ENCODE data around the gene AKR1D1. TPM values are rescaled to one million over a fixed set of nuclear protein-coding genes. Genes with fewer than 3 reads are reported as not detected.

Gene AKR1D1
- total and polyA plus RNA-seq, 3 donors from 2014 or later = 0.87 to 6.9 (median 1.3) TPM

DNA sequence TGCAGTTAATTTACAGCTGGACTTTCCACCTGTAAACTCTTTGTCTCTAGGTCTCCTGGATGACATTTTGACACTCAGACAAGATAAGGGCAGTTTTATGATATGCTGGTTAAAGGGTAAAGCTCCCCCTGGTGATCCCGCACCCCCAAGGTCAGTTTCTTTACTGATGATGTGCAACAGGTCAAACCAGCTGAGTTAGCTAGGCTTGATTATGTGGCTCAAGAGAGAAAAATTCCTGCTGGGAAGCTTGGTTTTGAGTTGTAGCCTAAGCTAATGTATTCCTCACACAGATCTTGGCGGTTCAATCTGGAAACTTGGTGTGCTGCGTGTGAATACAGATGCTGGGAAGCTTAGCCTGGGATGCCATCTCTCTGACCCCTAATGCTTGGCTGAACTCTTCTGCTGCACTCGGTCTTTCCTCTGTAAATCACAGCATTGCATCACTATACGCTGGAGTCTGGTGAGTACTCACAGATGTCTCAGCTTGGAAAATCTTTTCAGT, 11.4 kb upstream of the AKR1D1 start:
- no peak for DNase-seq
- intact Hi-C loops (cut with DNase I; ENCODE audit: low total_unique reads) = no loop called here
- no peak overlapping the region for H3K27ac ChIP-seq

DNA sequence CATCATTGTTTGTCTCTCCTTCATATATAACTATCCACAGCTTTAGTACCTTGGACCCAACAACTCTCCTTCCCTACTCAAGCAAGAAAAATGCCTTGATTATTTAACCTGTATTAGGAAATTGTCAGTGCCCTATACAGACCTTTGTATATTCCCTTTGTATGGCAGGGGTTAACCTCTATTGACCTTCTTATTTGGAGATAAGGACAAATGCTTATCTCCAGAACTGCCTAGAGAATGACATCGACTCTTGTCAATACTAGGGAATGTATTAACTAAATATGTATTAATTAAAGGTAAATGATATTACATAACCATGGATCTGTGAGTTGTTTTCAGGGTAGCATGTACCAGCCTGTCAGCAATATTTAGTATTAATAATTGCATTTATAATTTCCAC, 10.4 kb upstream of the AKR1D1 start:
- Histone ChIP-seq H3K9me3 (no peaks in the 10 kb centered on the region), H3K27ac (no peak overlapping the region), H3K27me3 (no peaks in the 10 kb centered on the region), H3K4me3 (no peak overlapping the region), H3K36me3 (ENCODE audit: low read depth, missing control alignments) (no peaks in the 10 kb centered on the region), H3K4me1 (no peaks in the 10 kb centered on the region)
- DNase-seq = no peak
- 68 to 82% methylated on average over 1 of the region's 1 CpG for WGBS, 2 donors
- TF ChIP-seq, protein P1, sequence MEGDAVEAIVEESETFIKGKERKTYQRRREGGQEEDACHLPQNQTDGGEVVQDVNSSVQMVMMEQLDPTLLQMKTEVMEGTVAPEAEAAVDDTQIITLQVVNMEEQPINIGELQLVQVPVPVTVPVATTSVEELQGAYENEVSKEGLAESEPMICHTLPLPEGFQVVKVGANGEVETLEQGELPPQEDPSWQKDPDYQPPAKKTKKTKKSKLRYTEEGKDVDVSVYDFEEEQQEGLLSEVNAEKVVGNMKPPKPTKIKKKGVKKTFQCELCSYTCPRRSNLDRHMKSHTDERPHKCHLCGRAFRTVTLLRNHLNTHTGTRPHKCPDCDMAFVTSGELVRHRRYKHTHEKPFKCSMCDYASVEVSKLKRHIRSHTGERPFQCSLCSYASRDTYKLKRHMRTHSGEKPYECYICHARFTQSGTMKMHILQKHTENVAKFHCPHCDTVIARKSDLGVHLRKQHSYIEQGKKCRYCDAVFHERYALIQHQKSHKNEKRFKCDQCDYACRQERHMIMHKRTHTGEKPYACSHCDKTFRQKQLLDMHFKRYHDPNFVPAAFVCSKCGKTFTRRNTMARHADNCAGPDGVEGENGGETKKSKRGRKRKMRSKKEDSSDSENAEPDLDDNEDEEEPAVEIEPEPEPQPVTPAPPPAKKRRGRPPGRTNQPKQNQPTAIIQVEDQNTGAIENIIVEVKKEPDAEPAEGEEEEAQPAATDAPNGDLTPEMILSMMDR (IDR thresholded peaks at IDR 0.05) = no peak
- TF ChIP-seq POLR2A (IDR thresholded peaks at IDR 0.05) = no peak
- intact Hi-C loops (cut with DNase I; ENCODE audit: low total_unique reads) = no loop called here

More for the DNA sequence above, 11.4 kb upstream of the AKR1D1 start:
- Histone ChIP-seq H3K4me3 (no peak overlapping the region), H3K36me3 (ENCODE audit: low read depth, missing control alignments) (no peaks in the 10 kb centered on the region), H3K9me3 (no peaks in the 10 kb centered on the region), H3K27me3 (no peaks in the 10 kb centered on the region), H3K4me1 (no peaks in the 10 kb centered on the region)
- TF ChIP-seq, protein P1 (IDR thresholded peaks at IDR 0.05) = no peak
- TF ChIP-seq POLR2A (IDR thresholded peaks at IDR 0.05) = no peak
- WGBS, 2 donors = 59 to 60% methylated on average over 5 of the region's 5 CpGs

DNA sequence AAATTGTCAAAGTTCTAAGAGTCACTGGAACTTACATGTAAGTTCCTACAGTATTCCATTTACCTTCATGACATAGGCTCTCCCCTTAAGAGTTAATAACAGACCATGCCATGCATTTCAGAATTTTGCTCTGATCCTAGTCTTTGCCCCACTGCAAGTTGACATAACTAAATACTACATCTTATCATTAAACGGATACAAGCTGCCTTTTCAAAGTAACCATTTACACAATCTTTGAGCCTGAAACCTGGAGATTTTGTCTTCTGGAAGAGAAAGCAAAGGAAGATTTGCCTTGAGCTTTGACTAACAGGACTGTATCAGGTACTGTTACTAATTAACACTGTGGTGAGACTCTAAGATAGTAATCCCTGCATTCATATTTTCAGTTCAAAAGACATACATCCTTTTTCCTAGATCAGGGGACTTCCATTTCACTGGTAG, 9.3 kb upstream of the AKR1D1 start:
- no peak for TF ChIP-seq POLR2A (IDR thresholded peaks at IDR 0.05)
- TF ChIP-seq, protein P1 (IDR thresholded peaks at IDR 0.05) = no peak
- Histone ChIP-seq H3K4me3 (no peak overlapping the region), H3K4me1 (no peaks in the 10 kb centered on the region), H3K36me3 (ENCODE audit: low read depth, missing control alignments) (no peaks in the 10 kb centered on the region), H3K27ac (no peak overlapping the region), H3K9me3 (no peaks in the 10 kb centered on the region), H3K27me3 (no peaks in the 10 kb centered on the region)
- WGBS, 2 donors = 65 to 79% methylated on average over 1 of the region's 1 CpG
- no peak for DNase-seq
- intact Hi-C loops (cut with DNase I; ENCODE audit: low total_unique reads) = no loop called here

DNA sequence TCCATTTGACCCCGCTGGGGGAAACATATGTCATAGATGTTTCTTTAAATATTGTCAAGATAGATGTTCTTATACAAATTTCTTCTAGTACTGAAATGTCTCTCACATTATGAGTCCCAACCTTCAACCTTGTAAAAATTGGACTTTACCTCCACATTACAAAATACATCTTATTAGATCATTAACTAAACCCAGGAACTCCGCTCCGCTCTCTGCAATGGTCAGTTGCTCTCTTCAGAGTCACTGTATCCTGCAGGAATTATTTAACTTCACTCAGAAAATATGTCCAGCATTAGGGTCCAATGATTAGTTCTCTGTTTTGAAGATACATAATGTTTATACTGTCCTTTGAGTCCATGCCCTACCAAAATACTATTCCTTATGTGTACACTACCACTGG, 8.5 kb upstream of the AKR1D1 start:
- intact Hi-C loops (cut with DNase I; ENCODE audit: low total_unique reads) = no loop called here
- no peak for DNase-seq
- H3K9me3 ChIP-seq = no peaks in the 10 kb centered on the region
- H3K27ac ChIP-seq = no peak overlapping the region
- no peaks in the 10 kb centered on the region for H3K4me1 ChIP-seq
- H3K36me3 ChIP-seq (ENCODE audit: low read depth, missing control alignments) = no peaks in the 10 kb centered on the region
- no peak overlapping the region for H3K4me3 ChIP-seq
- 93 to 98% methylated on average over 3 of the region's 3 CpGs for WGBS, 2 donors
- TF ChIP-seq POLR2A (IDR thresholded peaks at IDR 0.05) = no peak
- TF ChIP-seq, protein P1 (IDR thresholded peaks at IDR 0.05) = no peak
- H3K27me3 ChIP-seq = no peaks in the 10 kb centered on the region

DNA sequence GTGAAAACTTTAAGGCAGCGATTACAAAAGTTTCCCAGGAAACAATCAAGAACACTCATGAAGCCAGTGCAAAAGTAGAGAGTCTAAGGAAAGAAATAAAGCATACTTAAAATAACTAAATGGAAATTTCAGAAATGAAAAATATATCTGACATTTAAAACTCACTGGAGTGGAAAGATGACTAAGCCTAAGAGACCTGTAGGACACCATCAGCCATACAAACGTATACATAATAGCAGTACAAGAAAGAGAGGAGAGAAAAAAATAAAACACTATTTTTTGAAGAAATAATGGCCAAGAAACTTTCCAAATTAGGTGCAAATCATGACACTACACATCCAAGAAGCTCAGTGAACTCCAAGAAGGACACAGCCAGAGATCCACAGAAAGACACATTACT, 5.4 kb upstream of the AKR1D1 start:
- 88 to 91% methylated on average over 2 of the region's 2 CpGs for WGBS, 2 donors
- Histone ChIP-seq H3K9me3 (no peaks in the 10 kb centered on the region), H3K27ac (no peak overlapping the region), H3K4me1 (no peaks in the 10 kb centered on the region), H3K4me3 (no peak overlapping the region), H3K27me3 (no peaks in the 10 kb centered on the region), H3K36me3 (ENCODE audit: low read depth, missing control alignments) (no peaks in the 10 kb centered on the region)
- intact Hi-C loops (cut with DNase I; ENCODE audit: low total_unique reads) = no loop called here
- DNase-seq = no peak
- no peak for TF ChIP-seq POLR2A (IDR thresholded peaks at IDR 0.05)
- TF ChIP-seq, protein P1 (IDR thresholded peaks at IDR 0.05) = no peak
